HepG2 (cell line): Measurements from ENCODE around the gene OLAH. TPM values are rescaled to one million over a fixed set of nuclear protein-coding genes. Genes with fewer than 3 reads are reported as not detected.

Source experiments
- ATAC-seq: fragments of 200-7000 bp; cut with Tn5 transposase; 3 replicates; pipeline ENCODE4 v1.9.1; 2020; ENCODE audit warnings: mild to moderate bottlenecking, moderate library complexity
- BruUV-seq: library from RNA; stranded (reverse); fragments of 400-500 nt; replicated peaks from 2 replicates; lab custom pipeline; 2021; lab: Mats Ljungman, UMichigan
- CTCF ChIA-PET: fragments of 300-600 bp; formaldehyde crosslinking; extraction: SDS; loops from one replicate; lab custom pipeline; 2021; ENCODE audit warnings: low total read pairs, inconsistent platforms, low intra/inter-chr PET ratio; lab: Yijun Ruan, JAX
- POLR2A ChIA-PET: fragments of 350-600 bp; sonication (Branson Sonifier 250); formaldehyde crosslinking; loops from one replicate; lab custom pipeline; 2020; ENCODE audit warnings: antibody characterized with exemption, inconsistent platforms; lab: Yijun Ruan, JAX
- DNase-seq: peaks from one replicate; pipeline ENCODE4 v3.0.0-alpha.2; 2015; ENCODE audit warnings: low spot score
- FAIRE-seq: peaks from 3 replicates; lab custom pipeline; 2011; peaks lifted over from hg19 to GRCh38; lab: Jason Lieb, UNC
- H2AFZ ChIP-seq: one replicate; pipeline ENCODE4 v1.6.1; 2011; ENCODE audit warnings: low read length, inconsistent platforms
- H3K27ac ChIP-seq: fragments of 300-600 bp; 3 replicates; pipeline ENCODE4 v1.8.0; 2011; ENCODE audit warnings: mixed run types, mild to moderate bottlenecking, mixed read lengths, low read length, inconsistent platforms; ENCODE audit not compliant: insufficient read depth; ENCODE audit errors: extremely low read length
- H3K27me3 ChIP-seq, 2 experiments: fragments of 200-600 bp in 1 of 2; 2 replicates in 1 of 2; 3 replicates in 1 of 2; pipeline versions ENCODE4 v1.6.0 to v1.8.0; 2011; ENCODE audit warnings: low read length in 2 of 2, mild to moderate bottlenecking in 2 of 2, moderate library complexity in 2 of 2, inconsistent platforms in 1 of 2; ENCODE audit not compliant: insufficient read depth in 2 of 2, control insufficient read depth in 1 of 2
- H3K36me3 ChIP-seq, 2 experiments: fragments of 200-600 bp in 1 of 2; replicated peaks in 1 of 2; 2 replicates in 1 of 2; 3 replicates in 1 of 2; pipeline versions ENCODE4 v1.5.1 to v1.8.0; 2011; ENCODE audit warnings: low read length in 2 of 2, inconsistent platforms in 1 of 2; ENCODE audit not compliant: insufficient read depth in 2 of 2, control insufficient read depth in 1 of 2
- H3K4me1 ChIP-seq: 2 replicates; pipeline ENCODE4 v1.5.1; 2012; ENCODE audit warnings: low read length, inconsistent platforms; ENCODE audit not compliant: insufficient read depth
- H3K4me2 ChIP-seq: 2 replicates; pipeline ENCODE4 v1.6.0; 2011; ENCODE audit warnings: low read depth, low read length, inconsistent platforms
- H3K4me3 ChIP-seq, 3 experiments: fragments of 200-600 bp in 1 of 3; sonication (generic), shearing (Covaris generic) in 1 of 3; replicated peaks in 1 of 3; 2 replicates each; pipeline ENCODE4 v1.5.1; 2011 to 2016; ENCODE audit warnings: low read length in 3 of 3, inconsistent platforms in 2 of 3, low read depth in 2 of 3, mild to moderate bottlenecking in 2 of 3, control low read depth in 1 of 3, mixed read lengths in 1 of 3; ENCODE audit not compliant: insufficient read depth in 1 of 3
- H3K79me2 ChIP-seq: one replicate; pipeline ENCODE4 v1.6.1; 2011; ENCODE audit warnings: low read length, inconsistent platforms; ENCODE audit not compliant: insufficient read depth
- H3K9ac ChIP-seq: 2 replicates; pipeline ENCODE4 v1.6.0; 2011; ENCODE audit warnings: mild to moderate bottlenecking, low read depth, low read length, inconsistent platforms; ENCODE audit not compliant: insufficient read depth
- H3K9me3 ChIP-seq: 2 replicates; pipeline ENCODE4 v1.5.1; 2012; ENCODE audit warnings: mild to moderate bottlenecking, low read length
- H4K20me1 ChIP-seq: 2 replicates; pipeline ENCODE4 v1.6.0; 2011; ENCODE audit warnings: inconsistent platforms, mild to moderate bottlenecking, low read length, moderate library complexity; ENCODE audit not compliant: insufficient read depth
- EHMT2 ChIP-seq: fragments of 200-600 bp; sonication (generic); IDR thresholded peaks from 2 replicates; pipeline ENCODE4 v1.7.0; 2017; ENCODE audit warnings: antibody characterized with exemption, low read depth, low read length, borderline replicate concordance
- SIX4 ChIP-seq: sonication (generic); formaldehyde crosslinking; IDR thresholded peaks from 2 replicates; pipeline ENCODE4 v1.4.0; 2020; ENCODE audit warnings: missing genetic modification reagents
- WIZ ChIP-seq: sonication (generic); formaldehyde crosslinking; IDR thresholded peaks from 2 replicates; pipeline ENCODE4 v1.5.1; 2020; ENCODE audit warnings: mild to moderate bottlenecking, missing genetic modification reagents
- XBP1 ChIP-seq: sonication (generic); formaldehyde crosslinking; IDR thresholded peaks from 2 replicates; pipeline ENCODE4 v1.5.0; 2020; ENCODE audit warnings: missing genetic modification reagents
- ZIK1 ChIP-seq: sonication (generic); formaldehyde crosslinking; IDR thresholded peaks from 2 replicates; pipeline ENCODE4 v1.5.0; 2020; ENCODE audit warnings: mild to moderate bottlenecking, low read depth, missing genetic modification reagents, borderline replicate concordance
- ZNF761 ChIP-seq: sonication (generic); formaldehyde crosslinking; conservative IDR thresholded peaks from 2 replicates; pipeline ENCODE4 v1.4.0; 2020; ENCODE audit warnings: mild to moderate bottlenecking, missing genetic modification reagents
- ZNF850 ChIP-seq: sonication (generic); formaldehyde crosslinking; conservative IDR thresholded peaks from 2 replicates; pipeline ENCODE4 v1.9.0; 2021; ENCODE audit warnings: mild to moderate bottlenecking, missing genetic modification reagents
- ZSCAN22 ChIP-seq: sonication (generic); formaldehyde crosslinking; IDR thresholded peaks from 2 replicates; pipeline ENCODE4 v1.4.0; 2020; ENCODE audit warnings: mild to moderate bottlenecking, missing genetic modification reagents
- WGBS: methylation state at CpG from one replicate; pipeline ENCODE4 v1.1.6; 2017; ENCODE audit warnings: low lambda C conversion rate; 5-methylcytosine and 5-hydroxymethylcytosine counted together
- in situ Hi-C: cut with HindIII; loops from 2 replicates; pipeline ENCODE4 v1.10.0; 2017; ENCODE audit warnings: low pct_unique_long_range_greater_than_20kb; ENCODE audit not compliant: extremely low pct_ligation_motif_present
- intact Hi-C: fragments of 100-400 bp; cut with micrococcal nuclease; formaldehyde crosslinking; loops from one replicate; pipeline ENCODE4 v1.10.0; 2022; ENCODE audit not compliant: unreplicated experiment
- polyA plus RNA-seq, 8 experiments: library from polyadenylated mRNA; depleted of rRNA in 3 of 8; stranded (reverse) in 7 of 8; unstranded in 1 of 8; fragments of >200 nt; fragmentation: Illumina TruSeq in 4 of 8; extraction: Trizol in 4 of 8; gene quantifications; 2 replicates each; pipeline versions ENCODE4 v1.2.1 to v1.2.3, GENCODE V29; 2011 to 2016; ENCODE audit warnings: low read depth in 4 of 8, missing spikeins in 1 of 8, mixed read lengths in 1 of 8; ENCODE audit not compliant: insufficient read depth in 1 of 8
- total RNA-seq, 5 experiments: library from RNA; depleted of rRNA; stranded (reverse); fragments of >200 nt; fragmentation: Illumina TruSeq; extraction: Trizol; gene quantifications; 2 replicates each; pipeline ENCODE4 v1.2.3, GENCODE V29; 2016; ENCODE audit warnings: low read depth in 1 of 5
- TF ChIP-seq, protein P1 (sequence below): sonication (generic); formaldehyde crosslinking; conservative IDR thresholded peaks from 2 replicates; pipeline ENCODE4 v1.8.0; 2022; ENCODE audit warnings: low read depth, missing genetic modification reagents
- TF ChIP-seq, protein P2 (sequence below): IDR thresholded peaks from 2 replicates; pipeline ENCODE4 v1.6.1; 2012; ENCODE audit warnings: low read depth, low read length, improper control_type of control experiment

Gene OLAH
- total and polyA plus RNA-seq, 2 of the 13 experiments (the other 11 are each of a cell fraction or from before 2014, with no cell fraction given): 0.13 TPM; not detected in 1

DNA sequence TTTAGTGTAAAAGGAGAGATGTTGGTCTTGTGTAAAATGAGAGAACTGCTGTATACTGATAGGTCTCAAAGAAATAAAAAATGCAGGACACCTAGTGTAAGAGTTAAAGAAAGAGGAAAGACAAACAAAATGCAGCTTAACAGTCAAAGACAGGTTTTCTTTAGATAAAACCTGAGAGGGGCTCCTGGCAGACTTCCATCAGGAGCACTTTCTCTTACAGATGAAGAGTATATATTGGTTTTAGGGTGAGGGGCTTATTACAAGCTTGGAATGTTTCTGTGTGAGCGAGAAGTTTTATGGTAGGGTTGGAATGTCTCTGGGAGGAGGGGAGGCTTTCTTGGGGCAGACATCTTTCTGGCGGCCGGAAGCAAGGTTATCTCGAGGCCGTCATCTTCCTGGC is 28.6 kb downstream of the OLAH start:
- Histone ChIP-seq H3K79me2 (no peaks in the 10 kb centered on the region), H3K36me3 (no peaks in the 10 kb centered on the region), H3K27me3 (no peaks in the 10 kb centered on the region), H3K27ac (no peak overlapping the region), H3K9ac (no peak overlapping the region), H3K4me2 (no peak overlapping the region), H3K4me3 (no peak overlapping the region), H3K9me3 (0 out of 2 replicates have a peak, but pooled peaks cover 8% of the 10 kb centered on the region), H4K20me1 (no peaks in the 10 kb centered on the region), H2AFZ (no peak overlapping the region), H3K4me1 (0 out of 2 replicates have a peak, but pooled peaks cover 7% of the 10 kb centered on the region)
- BruUV-seq: no TSS peak
- in situ Hi-C loops: no loop called here
- WGBS: 94% methylated on average over 5 of the region's 5 CpGs
- CTCF ChIA-PET: no interaction called here
- POLR2A ChIA-PET: no interaction called here
- no peak for ATAC-seq
- no peak for FAIRE-seq
- TF ChIP-seq EHMT2 (no peak), ZNF850 (CRISPR knock-in tag) (peak; percentile 84; the same call in 1 of the 2 replicates)
- DNase-seq: no peak
- intact Hi-C loops: no loop called here

DNA sequence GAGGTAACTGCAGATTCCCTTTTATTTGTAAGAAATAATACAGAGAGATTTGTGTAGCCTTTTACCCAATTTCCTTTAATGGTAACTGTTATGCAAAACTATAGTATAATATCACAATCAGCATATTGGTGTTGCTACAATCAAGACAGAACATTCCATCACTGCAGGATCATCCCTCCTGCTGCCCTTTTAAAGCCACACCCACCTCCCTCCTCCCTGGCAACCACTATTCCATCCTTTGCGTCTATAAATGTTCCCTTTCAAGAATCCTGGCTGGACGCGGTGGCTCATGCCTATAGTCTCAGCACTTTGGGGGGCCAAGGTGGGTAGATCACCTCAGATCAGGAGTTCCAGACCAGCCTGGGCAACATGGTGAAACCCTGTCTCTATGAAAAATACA is 31.7 kb downstream of the OLAH start:
- ATAC-seq: no peak
- in situ Hi-C loops: no loop called here
- CTCF ChIA-PET: no interaction called here

More for the DNA sequence above, 31.7 kb downstream of the OLAH start:
- WGBS: 94% methylated on average over 3 of the region's 3 CpGs
- H3K4me1 ChIP-seq: no peaks in the 10 kb centered on the region
- H3K36me3 ChIP-seq: no peaks in the 10 kb centered on the region
- intact Hi-C loops: no loop called here
- no peak overlapping the region for H2AFZ ChIP-seq
- no peak overlapping the region for H3K27ac ChIP-seq
- 0 out of 2 replicates have a peak, but pooled peaks cover 8% of the 10 kb centered on the region for H3K9me3 ChIP-seq
- no peak overlapping the region for H3K4me2 ChIP-seq
- DNase-seq (no peak), FAIRE-seq (no peak)
- H3K27me3 ChIP-seq: no peaks in the 10 kb centered on the region
- no TSS peak for BruUV-seq
- no peaks in the 10 kb centered on the region for H3K79me2 ChIP-seq
- no peak overlapping the region for H3K9ac ChIP-seq
- POLR2A ChIA-PET: no interaction called here
- no peaks in the 10 kb centered on the region for H4K20me1 ChIP-seq
- no peak for TF ChIP-seq ZIK1 (CRISPR knock-in tag)
- TF ChIP-seq XBP1: no peak
- no peak for TF ChIP-seq ZNF761 (CRISPR knock-in tag)
- TF ChIP-seq ZSCAN22 (CRISPR knock-in tag): no peak
- TF ChIP-seq SIX4 (CRISPR knock-in tag): no peak
- TF ChIP-seq, protein P1, sequence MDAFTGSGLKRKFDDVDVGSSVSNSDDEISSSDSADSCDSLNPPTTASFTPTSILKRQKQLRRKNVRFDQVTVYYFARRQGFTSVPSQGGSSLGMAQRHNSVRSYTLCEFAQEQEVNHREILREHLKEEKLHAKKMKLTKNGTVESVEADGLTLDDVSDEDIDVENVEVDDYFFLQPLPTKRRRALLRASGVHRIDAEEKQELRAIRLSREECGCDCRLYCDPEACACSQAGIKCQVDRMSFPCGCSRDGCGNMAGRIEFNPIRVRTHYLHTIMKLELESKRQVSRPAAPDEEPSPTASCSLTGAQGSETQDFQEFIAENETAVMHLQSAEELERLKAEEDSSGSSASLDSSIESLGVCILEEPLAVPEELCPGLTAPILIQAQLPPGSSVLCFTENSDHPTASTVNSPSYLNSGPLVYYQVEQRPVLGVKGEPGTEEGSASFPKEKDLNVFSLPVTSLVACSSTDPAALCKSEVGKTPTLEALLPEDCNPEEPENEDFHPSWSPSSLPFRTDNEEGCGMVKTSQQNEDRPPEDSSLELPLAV: no peak
- TF ChIP-seq, protein P2, sequence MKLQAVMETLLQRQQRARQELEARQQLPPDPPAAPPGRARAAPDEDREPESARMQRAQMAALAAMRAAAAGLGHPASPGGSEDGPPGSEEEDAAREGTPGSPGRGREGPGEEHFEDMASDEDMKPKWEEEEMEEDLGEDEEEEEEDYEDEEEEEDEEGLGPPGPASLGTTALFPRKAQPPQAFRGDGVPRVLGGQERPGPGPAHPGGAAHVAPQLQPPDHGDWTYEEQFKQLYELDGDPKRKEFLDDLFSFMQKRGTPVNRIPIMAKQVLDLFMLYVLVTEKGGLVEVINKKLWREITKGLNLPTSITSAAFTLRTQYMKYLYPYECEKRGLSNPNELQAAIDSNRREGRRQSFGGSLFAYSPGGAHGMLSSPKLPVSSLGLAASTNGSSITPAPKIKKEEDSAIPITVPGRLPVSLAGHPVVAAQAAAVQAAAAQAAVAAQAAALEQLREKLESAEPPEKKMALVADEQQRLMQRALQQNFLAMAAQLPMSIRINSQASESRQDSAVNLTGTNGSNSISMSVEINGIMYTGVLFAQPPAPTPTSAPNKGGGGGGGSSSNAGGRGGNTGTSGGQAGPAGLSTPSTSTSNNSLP: no peak
- TF ChIP-seq WIZ (CRISPR knock-in tag): no peak
- TF ChIP-seq, all 625 proteins: peak for 0
- no peak overlapping the region for H3K4me3 ChIP-seq
